GM12878 (cell line): Measurements from ENCODE around the gene SMARCD2. TPM values are rescaled to one million over a fixed set of nuclear protein-coding genes. Genes with fewer than 3 reads are reported as not detected.
A peak's percentile ranks its signal among the peaks of the same experiment; 100 is the strongest.

Source experiments
- BCLAF1 ChIP-seq: fragments of 450-650 bp; IDR thresholded peaks from 2 replicates; pipeline ENCODE4 v1.6.1; 2017; ENCODE audit warnings: antibody characterized with exemption, mild to moderate bottlenecking, moderate library complexity
- CHD2 ChIP-seq: IDR thresholded peaks from 2 replicates; pipeline ENCODE4 v1.6.1; 2011; ENCODE audit warnings: low read depth, low read length, improper control_type of control experiment, borderline replicate concordance
- ETV6 ChIP-seq, 2 experiments: fragments of 450-650 bp in 1 of 2; IDR thresholded peaks in 1 of 2; conservative IDR thresholded peaks in 1 of 2; 2 replicates each; pipeline ENCODE4 v1.6.1; 2014; ENCODE audit warnings: antibody characterized with exemption in 1 of 2, borderline replicate concordance in 1 of 2, low read depth in 1 of 2, mild to moderate bottlenecking in 1 of 2, moderate library complexity in 1 of 2
- IKZF1 ChIP-seq: fragments of 450-650 bp; conservative IDR thresholded peaks from 2 replicates; pipeline ENCODE4 v1.6.1; 2017; ENCODE audit warnings: antibody characterized with exemption, mild to moderate bottlenecking
- JUNB ChIP-seq: IDR thresholded peaks from 2 replicates; pipeline ENCODE4 v1.6.1; 2016; ENCODE audit warnings: antibody characterized with exemption, mild to moderate bottlenecking
- RB1 ChIP-seq: fragments of 450-650 bp; formaldehyde crosslinking; IDR thresholded peaks from 2 replicates; pipeline ENCODE4 v1.6.1; 2017; ENCODE audit warnings: mild to moderate bottlenecking, borderline replicate concordance
- SMARCA5 ChIP-seq: fragments of 450-650 bp; IDR thresholded peaks from 2 replicates; pipeline ENCODE4 v1.6.1; 2017; ENCODE audit warnings: mild to moderate bottlenecking
- SP1 ChIP-seq: IDR thresholded peaks from one replicate; pipeline ENCODE4 v1.6.1; 2011; ENCODE audit warnings: low read depth, low read length
- SUPT20H ChIP-seq: IDR thresholded peaks from 2 replicates; pipeline ENCODE4 v1.6.1; 2011; ENCODE audit warnings: low read depth, mild to moderate bottlenecking, low read length, moderate library complexity, borderline replicate concordance; ENCODE audit not compliant: control insufficient read depth
- TCF7 ChIP-seq: IDR thresholded peaks from 2 replicates; pipeline ENCODE4 v1.6.1; 2014; ENCODE audit warnings: antibody characterized with exemption, borderline replicate concordance
- YBX1 ChIP-seq: fragments of 450-650 bp; IDR thresholded peaks from 2 replicates; pipeline ENCODE4 v1.6.1; 2016; ENCODE audit warnings: antibody characterized with exemption
- ZBTB40 ChIP-seq: fragments of 450-650 bp; IDR thresholded peaks from 2 replicates; pipeline ENCODE4 v1.6.1; 2016; ENCODE audit warnings: mild to moderate bottlenecking, moderate library complexity, borderline replicate concordance
- ZSCAN29 ChIP-seq: fragments of 450-650 bp; IDR thresholded peaks from 2 replicates; pipeline ENCODE4 v1.6.1; 2017; ENCODE audit warnings: mild to moderate bottlenecking, moderate library complexity
- polyA plus RNA-seq, 11 experiments: library from polyadenylated mRNA; depleted of rRNA in 4 of 11; unstranded in 6 of 11; stranded (reverse) in 5 of 11; fragments of >200 nt; fragmentation: Nextera tagmentation in 4 of 11; fragmentation: Illumina TruSeq in 1 of 11; extraction: Ambion mirVana in 4 of 11; extraction: Trizol in 1 of 11; gene quantifications; 1 replicate in 1 of 11; 2 replicates in 10 of 11; pipeline versions ENCODE4 v1.2.1 to v1.2.3, GENCODE V29; 2011 to 2016; ENCODE audit warnings: inconsistent platforms in 2 of 11, missing spikeins in 2 of 11, low read depth in 1 of 11
- total RNA-seq, 4 experiments: library from RNA; depleted of rRNA in 3 of 4; stranded (reverse); fragments of >200 nt in 3 of 4; fragmentation: Illumina TruSeq in 1 of 4; extraction: Trizol in 1 of 4; gene quantifications; 2 replicates each; pipeline versions ENCODE4 v1.2.1 to v1.2.3, GENCODE V29; 2013 to 2021
- TF ChIP-seq, protein P1 (sequence below): fragments of 150-350 bp; IDR thresholded peaks from 2 replicates; pipeline ENCODE4 v1.6.1; 2014; ENCODE audit warnings: mild to moderate bottlenecking, low read depth, low read length

Gene SMARCD2
- total and polyA plus RNA-seq, 10 of the 15 experiments (the other 5 are each of a cell fraction or from before 2014, with no cell fraction given): 2.4 to 111 (median 63.6) TPM

DNA sequence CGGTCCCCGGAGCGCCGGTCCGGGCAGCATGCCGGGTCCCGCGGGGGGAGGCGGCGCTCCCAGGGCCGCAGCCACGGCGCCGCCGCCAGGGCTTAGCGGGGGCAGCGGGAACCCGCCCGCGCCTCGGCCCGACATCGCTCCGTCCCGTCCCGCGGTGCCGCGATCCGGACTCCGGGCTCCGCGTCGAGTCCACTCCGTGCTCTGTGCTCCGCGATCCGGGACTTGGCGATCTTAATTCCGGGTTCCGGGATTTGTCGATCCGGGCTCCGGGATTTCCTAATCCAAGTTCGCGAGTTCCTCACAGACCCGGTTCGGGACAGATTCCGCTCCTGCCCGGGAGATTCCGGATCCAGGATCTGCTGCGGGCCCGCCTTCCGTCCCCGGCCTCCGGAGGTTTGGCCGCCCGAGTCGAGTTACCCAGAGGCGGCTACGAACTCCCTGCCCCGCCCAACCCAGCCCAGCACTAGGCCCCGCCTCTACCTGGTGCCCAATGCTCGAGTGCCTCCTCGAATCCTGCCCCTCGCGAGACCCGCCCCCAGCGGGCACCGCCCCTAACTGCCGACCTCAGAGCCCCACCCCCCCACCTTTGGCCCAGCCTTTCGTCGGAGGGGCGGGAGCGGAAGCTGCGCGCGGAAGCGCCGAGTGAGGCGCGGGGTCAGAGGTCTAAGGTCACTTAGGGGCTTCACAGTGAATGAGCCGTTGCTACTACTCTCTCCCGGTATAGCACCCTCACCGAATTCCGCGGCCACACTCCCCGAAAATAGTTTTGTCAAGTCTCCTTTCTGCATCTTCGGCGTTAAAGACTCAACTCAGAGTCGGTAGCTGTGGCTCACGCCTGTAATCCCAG, at the start of gene SMARCD2 (continued):
- TF ChIP-seq ZBTB40 (peak; percentile 90), ZSCAN29 (peak; percentile 99), YBX1 (no peak), BCLAF1 (peak; percentile 74; the same call in 1 of the 2 replicates), SMARCA5 (peak; percentile 96), RB1 (peak; percentile 98; the same call in 1 of the 2 replicates), JUNB (peak; percentile 13; the same call in 1 of the 2 replicates), IKZF1 (peak; percentile 96), SUPT20H (no peak), ETV6 (conservative IDR thresholded peaks at IDR 0.05 in 1 of 2, IDR thresholded peaks at IDR 0.05 in 1 of 2; ENCODE audit: borderline replicate concordance in 1 of 2, low read depth in 1 of 2) (peak in 1 of 2 experiments; percentile 61; a peak in 2 of 4 replicates), SP1 (peak; percentile 99), CHD2 (peak; percentile 96), TCF7 (peak; percentile 71)
- TF ChIP-seq, protein P1, sequence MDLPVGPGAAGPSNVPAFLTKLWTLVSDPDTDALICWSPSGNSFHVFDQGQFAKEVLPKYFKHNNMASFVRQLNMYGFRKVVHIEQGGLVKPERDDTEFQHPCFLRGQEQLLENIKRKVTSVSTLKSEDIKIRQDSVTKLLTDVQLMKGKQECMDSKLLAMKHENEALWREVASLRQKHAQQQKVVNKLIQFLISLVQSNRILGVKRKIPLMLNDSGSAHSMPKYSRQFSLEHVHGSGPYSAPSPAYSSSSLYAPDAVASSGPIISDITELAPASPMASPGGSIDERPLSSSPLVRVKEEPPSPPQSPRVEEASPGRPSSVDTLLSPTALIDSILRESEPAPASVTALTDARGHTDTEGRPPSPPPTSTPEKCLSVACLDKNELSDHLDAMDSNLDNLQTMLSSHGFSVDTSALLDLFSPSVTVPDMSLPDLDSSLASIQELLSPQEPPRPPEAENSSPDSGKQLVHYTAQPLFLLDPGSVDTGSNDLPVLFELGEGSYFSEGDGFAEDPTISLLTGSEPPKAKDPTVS: peak; percentile 72
